Endothelial cell of umbilical vein (primary cell): ENCODE results near the gene MBD5. TPM values are rescaled to one million over a fixed set of nuclear protein-coding genes. Genes with fewer than 3 reads are reported as not detected.

Source experiments
- BruUV-seq: library from RNA; stranded (reverse); fragments of 400-500 nt; replicated peaks from 2 replicates; lab custom pipeline; 2021; lab: Mats Ljungman, UMichigan
- CTCF ChIA-PET: fragments of 300-600, 350-600 bp; sonication (Branson Sonifier 250); formaldehyde crosslinking; loops from one replicate; lab custom pipeline; 2021; ENCODE audit warnings: antibody characterized with exemption, inconsistent platforms; lab: Charles Lee
- POLR2A ChIA-PET: fragments of 300-600, 350-600 bp; sonication (Branson Sonifier 250); formaldehyde crosslinking; loops from one replicate; lab custom pipeline; 2021; ENCODE audit warnings: antibody characterized with exemption, inconsistent platforms; lab: Charles Lee
- DNase-seq: peaks from one replicate; pipeline ENCODE4 v3.0.0-alpha.2; 2011; ENCODE audit warnings: low read depth, low spot score
- FAIRE-seq: peaks from 2 replicates; lab custom pipeline; 2011; peaks lifted over from hg19 to GRCh38; lab: Jason Lieb, UNC
- H2AFZ ChIP-seq: 2 replicates; pipeline ENCODE4 v1.6.0; 2012; ENCODE audit warnings: low read depth, low read length, control low read depth, inconsistent platforms
- H3K27ac ChIP-seq: 2 replicates; pipeline ENCODE4 v1.5.1; 2011; ENCODE audit warnings: low read depth, mild to moderate bottlenecking, control low read depth, low read length, moderate library complexity; ENCODE audit not compliant: insufficient read depth
- H3K27me3 ChIP-seq, 2 experiments: 2 replicates each; pipeline versions ENCODE4 v1.6.0 to v1.6.1; 2011; ENCODE audit warnings: low read length in 2 of 2, mixed read lengths in 1 of 2; ENCODE audit not compliant: control insufficient read depth in 2 of 2, insufficient read depth in 2 of 2
- H3K36me3 ChIP-seq, 2 experiments: 2 replicates in 1 of 2; 3 replicates in 1 of 2; pipeline ENCODE4 v1.5.1; 2011; ENCODE audit warnings: low read length in 2 of 2, mild to moderate bottlenecking in 1 of 2, moderate library complexity in 1 of 2; ENCODE audit not compliant: control insufficient read depth in 2 of 2, insufficient read depth in 2 of 2; ENCODE audit errors: extremely low read depth in 1 of 2
- H3K4me1 ChIP-seq: 3 replicates; pipeline ENCODE4 v1.5.1; 2011; ENCODE audit warnings: mild to moderate bottlenecking, low read length; ENCODE audit not compliant: control insufficient read depth, insufficient read depth; ENCODE audit errors: extremely low read depth
- H3K4me2 ChIP-seq: 2 replicates; pipeline ENCODE4 v1.6.1; 2011; ENCODE audit warnings: low read length, control low read depth, mixed read lengths; ENCODE audit not compliant: insufficient read depth
- H3K4me3 ChIP-seq, 3 experiments: fragments of 200-600 bp in 1 of 3; sonication (generic), shearing (Covaris generic) in 1 of 3; replicated peaks in 1 of 3; 2 replicates each; pipeline ENCODE4 v1.5.1; 2011 to 2016; ENCODE audit warnings: control low read depth in 3 of 3, low read length in 3 of 3, mild to moderate bottlenecking in 2 of 3, inconsistent platforms in 1 of 3, low read depth in 1 of 3, moderate library complexity in 1 of 3; ENCODE audit not compliant: insufficient read depth in 1 of 3
- H3K79me2 ChIP-seq: 2 replicates; pipeline ENCODE4 v1.6.0; 2012; ENCODE audit warnings: low read length, inconsistent platforms; ENCODE audit not compliant: control insufficient read depth, insufficient read depth
- H3K9ac ChIP-seq: replicated peaks from 2 replicates; pipeline ENCODE3; 2011; ENCODE audit warnings: low read length, control low read depth; ENCODE audit not compliant: insufficient read depth; ENCODE audit errors: extremely low read depth
- H3K9me1 ChIP-seq: replicated peaks from 3 replicates; pipeline ENCODE4 v1.6.0; 2011; ENCODE audit warnings: mild to moderate bottlenecking, low read length; ENCODE audit not compliant: control insufficient read depth, insufficient read depth; ENCODE audit errors: extremely low read depth
- H3K9me3 ChIP-seq: replicated peaks from 2 replicates; pipeline ENCODE4 v1.5.1; 2012; ENCODE audit warnings: low read length, inconsistent platforms; ENCODE audit not compliant: control insufficient read depth, insufficient read depth
- H4K20me1 ChIP-seq: replicated peaks from 2 replicates; pipeline ENCODE3; 2011; ENCODE audit warnings: mild to moderate bottlenecking, low read length; ENCODE audit not compliant: control insufficient read depth, insufficient read depth; ENCODE audit errors: extremely low read depth
- CTCF ChIP-seq, 2 donors: IDR thresholded peaks; 1 replicate in 1 of 2; 2 replicates in 1 of 2; pipeline ENCODE4 v1.5.1; 2011; ENCODE audit warnings: low read length in 2 of 2, mild to moderate bottlenecking in 2 of 2, moderate library complexity in 2 of 2, control low read depth in 1 of 2, inconsistent platforms in 1 of 2, low read depth in 1 of 2; ENCODE audit not compliant: insufficient read depth in 1 of 2; ENCODE audit errors: extremely low read depth in 1 of 2
- EZH2 ChIP-seq: IDR thresholded peaks from 2 replicates; pipeline ENCODE4 v1.6.1; 2012; ENCODE audit warnings: borderline replicate concordance, low read depth, mild to moderate bottlenecking, moderate library complexity, low read length, inconsistent platforms; ENCODE audit not compliant: severe bottlenecking
- FOS ChIP-seq: IDR thresholded peaks from 2 replicates; pipeline ENCODE4 v1.6.1; 2011; ENCODE audit warnings: mild to moderate bottlenecking, low read length, moderate library complexity, borderline replicate concordance; ENCODE audit not compliant: insufficient read depth
- GATA2 ChIP-seq: IDR thresholded peaks from 2 replicates; pipeline ENCODE4 v1.7.0; 2011; ENCODE audit warnings: low read depth, mild to moderate bottlenecking, moderate library complexity, mixed read lengths, low read length; ENCODE audit not compliant: insufficient read length, insufficient read depth
- JUN ChIP-seq: IDR thresholded peaks from 2 replicates; pipeline ENCODE4 v1.6.1; 2011; ENCODE audit warnings: borderline replicate concordance, low read depth; ENCODE audit not compliant: insufficient read length, insufficient read depth
- MAX ChIP-seq: IDR thresholded peaks from 2 replicates; pipeline ENCODE4 v1.6.1; 2011; ENCODE audit not compliant: insufficient read depth, insufficient read length
- MYC ChIP-seq: IDR thresholded peaks from one replicate; pipeline ENCODE4 v1.6.1; 2011; ENCODE audit warnings: mild to moderate bottlenecking, low read depth, low read length
- POLR2A ChIP-seq: IDR thresholded peaks from 2 replicates; pipeline ENCODE4 v1.6.1; 2012; ENCODE audit warnings: low read depth, mild to moderate bottlenecking, control low read depth, low read length
- POLR2AphosphoS5 ChIP-seq: IDR thresholded peaks from 2 replicates; pipeline ENCODE4 v1.6.1; 2012; ENCODE audit warnings: low read depth, mild to moderate bottlenecking, control low read depth, low read length, moderate library complexity; ENCODE audit not compliant: insufficient read depth
- dilution Hi-C: fragments of 300-500 bp; cut with MboI; formaldehyde crosslinking; loops from one replicate; pipeline ENCODE4 v1.15.0; 2019; ENCODE audit warnings: low sequenced_read_pairs; ENCODE audit not compliant: extremely low pct_ligation_motif_present
- intact Hi-C: fragments of 100-400 bp; cut with micrococcal nuclease; formaldehyde crosslinking; loops from one replicate; pipeline ENCODE4 v1.10.0; 2022
- polyA plus RNA-seq, 4 experiments: library from polyadenylated mRNA; depleted of rRNA in 3 of 4; stranded (reverse) in 3 of 4; unstranded in 1 of 4; fragments of >200 nt; gene quantifications; 2 replicates each; pipeline versions ENCODE4 v1.2.1 to v1.2.3, GENCODE V29; 2011 to 2012; ENCODE audit warnings: missing spikeins in 1 of 4
- total RNA-seq: library from RNA; stranded (reverse); gene quantifications from 2 replicates; pipeline ENCODE4 v1.2.3, GENCODE V29; 2021

The MBD5 gene
- total and polyA plus RNA-seq, 2 donors (not counting 3 experiments of a cell fraction or from before 2014, with no cell fraction given), result 11.3 to 37.0 TPM

GRCh38 chr2:148528356-148529064, 507.6 kb downstream of the MBD5 start:
- Histone ChIP-seq H3K27me3 (peaks cover 0 to 2% of the 10 kb centered on the region in 2 experiments), H3K9ac (no peak overlapping the region), H3K4me1 (no peaks in the 10 kb centered on the region), H2AFZ (no peak overlapping the region), H3K79me2 (no peaks in the 10 kb centered on the region), H3K4me3 (no peak overlapping the region), H3K9me3 (no peaks in the 10 kb centered on the region), H4K20me1 (no peaks in the 10 kb centered on the region), H3K36me3 (no peaks in the 10 kb centered on the region), H3K9me1 (no peaks in the 10 kb centered on the region), H3K27ac (no peak overlapping the region), H3K4me2 (no peak overlapping the region)
- FAIRE-seq, result no peak
- no TSS peak for BruUV-seq
- CTCF ChIA-PET, result no interaction called here
- intact Hi-C loops, result no loop called here
- POLR2A ChIA-PET, result no interaction called here
- TF ChIP-seq FOS (no peak), EZH2 (no peak), POLR2A (no peak), POLR2AphosphoS5 (no peak), JUN (no peak)
- dilution Hi-C loops, result no loop called here
- no peak for DNase-seq

- Histone ChIP-seq H3K4me3 (no peak overlapping the region), H3K4me2 (no peak overlapping the region), H3K4me1 (no peaks in the 10 kb centered on the region), H3K36me3 (no peaks in the 10 kb centered on the region), H3K27me3 (peaks cover 0 to 2% of the 10 kb centered on the region in 2 experiments), H4K20me1 (no peaks in the 10 kb centered on the region), H3K9ac (no peak overlapping the region), H3K9me1 (no peaks in the 10 kb centered on the region), H3K9me3 (no peaks in the 10 kb centered on the region), H3K79me2 (no peaks in the 10 kb centered on the region), H2AFZ (no peak overlapping the region), H3K27ac (no peak overlapping the region)
- dilution Hi-C loops, result no loop called here
- TF ChIP-seq JUN (no peak), FOS (no peak), MAX (no peak), MYC (no peak), EZH2 (no peak), CTCF (IDR thresholded peaks at IDR 0.05; ENCODE audit: extremely low read depth in 1 of 2, insufficient read depth in 1 of 2, low read depth in 1 of 2, low read length in 2 of 2) (no peak), POLR2AphosphoS5 (no peak), GATA2 (no peak), POLR2A (no peak)
- ChIA-PET POLR2A (no interaction called here), CTCF (no interaction called here)
- DNase-seq (no peak), FAIRE-seq (no peak)
- no TSS peak for BruUV-seq
- intact Hi-C loops, result no loop called here
Measured at GRCh38 chr2:148529745-148530144, 508.9 kb downstream of the MBD5 start.
